DND-41 (cell line): ENCODE measurements around the gene ERV3-1.

ENCODE experiments used
- ATAC-seq: fragments of 200-7000 bp; cut with Tn5 transposase; 3 replicates; pipeline ENCODE4 v1.9.1; 2021; ENCODE audit warnings: low read depth; ENCODE audit not compliant: insufficient read depth
- DNase-seq: peaks from one replicate; pipeline ENCODE4 v3.0.0-alpha.2; 2020
- H2AFZ ChIP-seq: 2 replicates; pipeline ENCODE4 v1.6.0; 2012; ENCODE audit warnings: low read depth, low read length
- H3K27ac ChIP-seq: 2 replicates; pipeline ENCODE4 v1.5.1; 2012; ENCODE audit warnings: low read length, inconsistent platforms
- H3K27me3 ChIP-seq: fragments of 200-600 bp; sonication (generic); 2 replicates; pipeline ENCODE4 v1.6.0; 2012; ENCODE audit warnings: low read length, mild to moderate bottlenecking, inconsistent platforms; ENCODE audit not compliant: insufficient read depth, poor library complexity
- H3K36me3 ChIP-seq: 2 replicates; pipeline ENCODE4 v1.5.1; 2012; ENCODE audit warnings: low read length, inconsistent platforms; ENCODE audit not compliant: insufficient read depth
- H3K4me1 ChIP-seq: 2 replicates; pipeline ENCODE4 v1.5.1; 2012; ENCODE audit warnings: mild to moderate bottlenecking, low read length; ENCODE audit not compliant: insufficient read depth
- H3K4me2 ChIP-seq: 2 replicates; pipeline ENCODE4 v1.6.0; 2012; ENCODE audit warnings: mild to moderate bottlenecking, moderate library complexity, low read length, inconsistent platforms; ENCODE audit not compliant: insufficient read depth
- H3K4me3 ChIP-seq, 2 experiments: fragments of 200-600 bp in 1 of 2; shearing (Covaris generic) in 1 of 2; 2 replicates each; pipeline ENCODE4 v1.5.1; 2012 to 2016; ENCODE audit warnings: inconsistent platforms in 2 of 2, low read length in 2 of 2, mild to moderate bottlenecking in 2 of 2, low read depth in 1 of 2, moderate library complexity in 1 of 2
- H3K79me2 ChIP-seq: 2 replicates; pipeline ENCODE4 v1.6.0; 2012; ENCODE audit warnings: low read length, inconsistent platforms; ENCODE audit not compliant: insufficient read depth
- H3K9ac ChIP-seq: 2 replicates; pipeline ENCODE4 v1.6.0; 2012; ENCODE audit warnings: low read depth, mild to moderate bottlenecking, inconsistent platforms, low read length, moderate library complexity
- H3K9me3 ChIP-seq: 2 replicates; pipeline ENCODE4 v1.5.1; 2012; ENCODE audit warnings: low read length, moderate library complexity, mild to moderate bottlenecking, inconsistent platforms; ENCODE audit not compliant: insufficient read depth, severe bottlenecking
- H4K20me1 ChIP-seq: 2 replicates; pipeline ENCODE4 v1.6.0; 2012; ENCODE audit warnings: low read length; ENCODE audit not compliant: insufficient read depth
- EZH2 ChIP-seq: IDR thresholded peaks from 3 replicates; pipeline ENCODE4 v1.6.1; 2012; ENCODE audit warnings: borderline replicate concordance, low read depth, mild to moderate bottlenecking, moderate library complexity, low read length, inconsistent platforms; ENCODE audit not compliant: severe bottlenecking
- TF ChIP-seq, protein P1 (sequence below): IDR thresholded peaks from 2 replicates; pipeline ENCODE4 v1.5.1; 2012; ENCODE audit warnings: borderline replicate concordance, low read length, moderate library complexity, mild to moderate bottlenecking; ENCODE audit not compliant: poor library complexity, severe bottlenecking; ENCODE audit errors: extremely low read depth

The ERV3-1 gene

GRCh38 chr7:64998865-64999164 lies 7.7 kb downstream of the ERV3-1 start:
- Histone ChIP-seq H3K27me3 (no peaks in the 10 kb centered on the region), H4K20me1 (no peaks in the 10 kb centered on the region), H3K9me3 (peaks cover 66% of the 10 kb centered on the region), H3K9ac (no peak overlapping the region), H3K4me1 (peaks cover under 1% of the 10 kb centered on the region), H3K36me3 (peaks cover 62% of the 10 kb centered on the region), H3K4me3 (no peak overlapping the region), H3K79me2 (peaks cover 62% of the 10 kb centered on the region), H3K27ac (no peak overlapping the region), H3K4me2 (no peak overlapping the region), H2AFZ (no peak overlapping the region)
- DNase-seq (no peak), ATAC-seq (no peak)
- TF ChIP-seq, protein P1, sequence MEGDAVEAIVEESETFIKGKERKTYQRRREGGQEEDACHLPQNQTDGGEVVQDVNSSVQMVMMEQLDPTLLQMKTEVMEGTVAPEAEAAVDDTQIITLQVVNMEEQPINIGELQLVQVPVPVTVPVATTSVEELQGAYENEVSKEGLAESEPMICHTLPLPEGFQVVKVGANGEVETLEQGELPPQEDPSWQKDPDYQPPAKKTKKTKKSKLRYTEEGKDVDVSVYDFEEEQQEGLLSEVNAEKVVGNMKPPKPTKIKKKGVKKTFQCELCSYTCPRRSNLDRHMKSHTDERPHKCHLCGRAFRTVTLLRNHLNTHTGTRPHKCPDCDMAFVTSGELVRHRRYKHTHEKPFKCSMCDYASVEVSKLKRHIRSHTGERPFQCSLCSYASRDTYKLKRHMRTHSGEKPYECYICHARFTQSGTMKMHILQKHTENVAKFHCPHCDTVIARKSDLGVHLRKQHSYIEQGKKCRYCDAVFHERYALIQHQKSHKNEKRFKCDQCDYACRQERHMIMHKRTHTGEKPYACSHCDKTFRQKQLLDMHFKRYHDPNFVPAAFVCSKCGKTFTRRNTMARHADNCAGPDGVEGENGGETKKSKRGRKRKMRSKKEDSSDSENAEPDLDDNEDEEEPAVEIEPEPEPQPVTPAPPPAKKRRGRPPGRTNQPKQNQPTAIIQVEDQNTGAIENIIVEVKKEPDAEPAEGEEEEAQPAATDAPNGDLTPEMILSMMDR = no peak
- TF ChIP-seq EZH2 = no peak

DNA sequence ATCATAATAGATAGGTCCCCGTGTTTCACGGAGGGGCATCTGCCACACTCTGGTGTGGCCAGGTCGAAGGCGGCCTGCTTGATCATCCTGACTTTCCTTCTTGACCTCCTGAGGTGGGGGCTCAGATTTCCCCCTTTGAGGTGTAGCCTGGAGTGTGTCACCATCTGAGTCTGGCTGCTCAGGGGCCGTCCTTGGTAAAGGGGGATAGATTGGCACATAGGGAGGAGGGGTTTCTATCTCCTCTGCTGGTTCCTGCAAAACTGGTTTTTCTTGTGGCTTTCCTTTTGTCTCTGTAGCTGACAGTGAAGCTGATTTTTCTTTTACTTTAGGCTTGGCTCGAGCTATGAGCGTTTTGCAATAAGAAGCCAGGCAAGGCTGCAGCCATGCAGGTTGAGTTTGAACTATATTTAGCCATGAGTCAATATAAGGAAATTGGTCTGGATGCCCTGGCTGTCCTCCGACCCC lies 8.5 kb downstream of the ERV3-1 start:
- no peak overlapping the region for H2AFZ ChIP-seq
- H3K4me2 ChIP-seq = no peak overlapping the region
- H3K9me3 ChIP-seq = peaks cover 66% of the 10 kb centered on the region
- ATAC-seq (no peak), DNase-seq (no peak)
- TF ChIP-seq, protein P1 = no peak
- no peak for TF ChIP-seq EZH2
- H3K27me3 ChIP-seq = no peaks in the 10 kb centered on the region
- H3K9ac ChIP-seq = no peak overlapping the region
- peaks cover 62% of the 10 kb centered on the region for H3K36me3 ChIP-seq
- no peaks in the 10 kb centered on the region for H3K4me1 ChIP-seq
- H3K79me2 ChIP-seq = peaks cover 53% of the 10 kb centered on the region
- no peaks in the 10 kb centered on the region for H4K20me1 ChIP-seq
- H3K4me3 ChIP-seq = no peak overlapping the region
- H3K27ac ChIP-seq = no peak overlapping the region

- H3K4me1 ChIP-seq = no peaks in the 10 kb centered on the region
- no peak overlapping the region for H3K4me2 ChIP-seq
- DNase-seq (no peak), ATAC-seq (no peak)
- peaks cover 71% of the 10 kb centered on the region for H3K9me3 ChIP-seq
- TF ChIP-seq EZH2 = no peak
- TF ChIP-seq, protein P1 = no peak
- no peak overlapping the region for H2AFZ ChIP-seq
- no peak overlapping the region for H3K27ac ChIP-seq
- H3K9ac ChIP-seq = no peak overlapping the region
- H3K36me3 ChIP-seq = peaks cover 67% of the 10 kb centered on the region
- H3K4me3 ChIP-seq = no peak overlapping the region
- peaks cover 47% of the 10 kb centered on the region for H3K79me2 ChIP-seq
- H3K27me3 ChIP-seq = no peaks in the 10 kb centered on the region
- no peaks in the 10 kb centered on the region for H4K20me1 ChIP-seq
Measured at GRCh38 chr7:64997164-64997908, 9.2 kb downstream of the ERV3-1 start.

DNA sequence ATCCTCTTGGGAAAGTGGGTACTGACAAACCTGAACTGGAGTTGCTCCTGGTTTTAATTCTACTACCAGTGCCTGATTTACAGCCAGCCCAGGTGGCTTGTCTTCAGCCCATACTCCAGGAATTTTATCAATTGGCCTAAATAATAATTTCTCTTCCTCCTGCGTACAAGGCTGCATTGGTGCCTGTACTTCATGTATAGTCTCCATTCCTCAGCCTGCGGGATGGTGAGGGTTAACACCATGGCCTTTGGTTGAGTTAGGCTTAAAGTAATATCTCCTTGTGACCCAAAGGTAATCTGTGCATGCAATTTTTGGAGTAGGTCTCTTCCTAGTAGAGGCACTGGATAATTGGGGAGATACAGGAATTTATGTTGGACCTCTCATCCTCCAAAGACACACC lies 10.2 kb downstream of the ERV3-1 start:
- DNase-seq = no peak
- H3K79me2 ChIP-seq = peaks cover 37% of the 10 kb centered on the region
- H2AFZ ChIP-seq = no peak overlapping the region
- no peaks in the 10 kb centered on the region for H4K20me1 ChIP-seq
- no peak overlapping the region for H3K4me2 ChIP-seq
- H3K36me3 ChIP-seq = peaks cover 68% of the 10 kb centered on the region
- H3K9me3 ChIP-seq = peaks cover 74% of the 10 kb centered on the region
- H3K4me1 ChIP-seq = no peaks in the 10 kb centered on the region
- H3K9ac ChIP-seq = no peak overlapping the region
- no peak for ATAC-seq
- H3K27me3 ChIP-seq = no peaks in the 10 kb centered on the region
- H3K4me3 ChIP-seq = no peak overlapping the region
- H3K27ac ChIP-seq = no peak overlapping the region
- TF ChIP-seq EZH2 = no peak
- TF ChIP-seq, protein P1 = no peak
